ENCODE data around the gene PCDH8. TPM values are rescaled to one million over a fixed set of nuclear protein-coding genes. Genes with fewer than 3 reads are reported as not detected.
A peak's percentile ranks its signal among the peaks of the same experiment; 100 is the strongest.

Gene PCDH8
- total and polyA plus RNA-seq, 2 of the 13 experiments (the other 11 are each of a cell fraction or from before 2014, with no cell fraction given) = not detected

- in situ Hi-C loops (cut with HindIII; ENCODE audit: extremely low pct_ligation_motif_present, low pct_unique_long_range_greater_than_20kb) = no loop called here
- FAIRE-seq (no peak), ATAC-seq (no peak), DNase-seq (ENCODE audit: low spot score) (no peak)
- H3K36me3 ChIP-seq (replicated peaks in 1 of 2; ENCODE audit: control insufficient read depth in 1 of 2, insufficient read depth in 2 of 2, low read length in 2 of 2) = no peaks in the 10 kb centered on the region
- WGBS (ENCODE audit: low lambda C conversion rate) = 22% methylated on average over 5 of the region's 5 CpGs
- no peaks in the 10 kb centered on the region for H3K79me2 ChIP-seq (ENCODE audit: insufficient read depth, low read length)
- H3K9me3 ChIP-seq (ENCODE audit: low read length) = no peaks in the 10 kb centered on the region
- no peak overlapping the region for H3K9ac ChIP-seq (ENCODE audit: insufficient read depth, low read depth, low read length)
- ChIA-PET POLR2A (no interaction called here), CTCF (ENCODE audit: low intra/inter-chr PET ratio, low total read pairs) (interaction anchor here (0.7 to 2.0 kb wide), 2 partner anchors 144 to 201 kb away, joined by 3 to 16 read pairs; no protein-coding TSS in a partner anchor)
- peaks cover 7% of the 10 kb centered on the region; the same call in 1 of the 2 replicates for H3K4me1 ChIP-seq (ENCODE audit: insufficient read depth, low read length)
- no peak overlapping the region for H3K4me2 ChIP-seq (ENCODE audit: low read depth, low read length)
- intact Hi-C loops (cut with micrococcal nuclease; ENCODE audit: unreplicated experiment) = no loop called here
- H3K27ac ChIP-seq (ENCODE audit: extremely low read length, insufficient read depth, low read length) = no peak overlapping the region
- H2AFZ ChIP-seq (ENCODE audit: low read length) = no peak overlapping the region
- no peak overlapping the region for H3K4me3 ChIP-seq (replicated peaks in 1 of 3; ENCODE audit: insufficient read depth in 1 of 3, low read depth in 2 of 3, low read length in 3 of 3)
- H3K27me3 ChIP-seq (ENCODE audit: control insufficient read depth in 1 of 2, insufficient read depth in 2 of 2, low read length in 2 of 2) = 0 out of 5 replicates have a peak, but pooled peaks cover 0 to 4% of the 10 kb centered on the region in 2 experiments
- no peak for TF ChIP-seq ZMAT3 (CRISPR knock-in tag; conservative IDR thresholded peaks at IDR 0.05)
- TF ChIP-seq SAFB2 (CRISPR knock-in tag; IDR thresholded peaks at IDR 0.05; ENCODE audit: borderline replicate concordance, low read depth) = no peak
- BruUV-seq (replicated peaks) = no TSS peak
- H4K20me1 ChIP-seq (ENCODE audit: insufficient read depth, low read length) = no peaks in the 10 kb centered on the region
These were observed 38.4 kb downstream of the PCDH8 start for GRCh38 chr13:52810011-52810410.

GRCh38 chr13:52809310-52809769 lies 39.1 kb downstream of the PCDH8 start:
- peak; percentile 90 for FAIRE-seq
- no peak overlapping the region for H3K9ac ChIP-seq (ENCODE audit: insufficient read depth, low read depth, low read length)
- 0 out of 2 replicates have a peak, but pooled peaks have one; percentile 12 for TF ChIP-seq BHLHE40 (IDR thresholded peaks at IDR 0.05; ENCODE audit: low read length)
- TF ChIP-seq THAP11 (CRISPR knock-in tag; IDR thresholded peaks at IDR 0.05) = peak; percentile 30; the same call in 1 of the 2 replicates
- peak; percentile 77 for TF ChIP-seq CEBPG (CRISPR knock-in tag; IDR thresholded peaks at IDR 0.05)
- TF ChIP-seq CTCF (CRISPR knock-in tag; IDR thresholded peaks at IDR 0.05) = peak; percentile 90
- no peak for TF ChIP-seq NR0B2 (CRISPR knock-in tag; IDR thresholded peaks at IDR 0.05)
- TF ChIP-seq ZNF567 (CRISPR knock-in tag; IDR thresholded peaks at IDR 0.05; ENCODE audit: borderline replicate concordance) = 0 out of 2 replicates have a peak, but pooled peaks have one; percentile 46
- TF ChIP-seq MAFK (conservative IDR thresholded peaks at IDR 0.05 in 1 of 2, IDR thresholded peaks at IDR 0.05 in 1 of 2; ENCODE audit: low read length in 2 of 2) = peak in 1 of 2 experiments; percentile 34; a peak in 1 of 4 replicates
- TF ChIP-seq SOX5 (CRISPR knock-in tag; IDR thresholded peaks at IDR 0.05; ENCODE audit: borderline replicate concordance) = peak; percentile 74; the same call in 1 of the 2 replicates
- peak; percentile 37 for TF ChIP-seq TEAD3 (CRISPR knock-in tag; optimal IDR thresholded peaks at IDR 0.05; ENCODE audit: borderline replicate concordance)
- peak; percentile 55; the same call in 1 of the 2 replicates for TF ChIP-seq GATAD2A (CRISPR knock-in tag; IDR thresholded peaks at IDR 0.05)
- peak; percentile 22; the same call in 1 of the 2 replicates for TF ChIP-seq FOXK1 (CRISPR knock-in tag; IDR thresholded peaks at IDR 0.05; ENCODE audit: borderline replicate concordance, low read depth)
- TF ChIP-seq SOX6 (IDR thresholded peaks at IDR 0.05) = no peak
- 0 out of 2 replicates have a peak, but pooled peaks have one; percentile 48 for TF ChIP-seq SOX6 (CRISPR knock-in tag; IDR thresholded peaks at IDR 0.05)
- TF ChIP-seq REPIN1 (CRISPR knock-in tag; IDR thresholded peaks at IDR 0.05; ENCODE audit: borderline replicate concordance, low read depth) = no peak
- TF ChIP-seq ELF3 (CRISPR knock-in tag; IDR thresholded peaks at IDR 0.05) = peak; percentile 26; the same call in 1 of the 2 replicates

More at GRCh38 chr13:52809310-52809769, 39.1 kb downstream of the PCDH8 start:
- no peaks in the 10 kb centered on the region for H3K79me2 ChIP-seq (ENCODE audit: insufficient read depth, low read length)
- H4K20me1 ChIP-seq (ENCODE audit: insufficient read depth, low read length) = no peaks in the 10 kb centered on the region
- DNase-seq (ENCODE audit: low spot score) (peak; percentile 80), ATAC-seq (peak; percentile 97)
- H3K4me3 ChIP-seq (replicated peaks in 1 of 3; ENCODE audit: insufficient read depth in 1 of 3, low read depth in 2 of 3, low read length in 3 of 3) = no peak overlapping the region
- intact Hi-C loops (cut with micrococcal nuclease; ENCODE audit: unreplicated experiment) = loop anchor here (1.0 to 5.0 kb wide), 3 partner anchors 144 to 352 kb away; partner anchors contain the start of gene CKAP2
- in situ Hi-C loops (cut with HindIII; ENCODE audit: extremely low pct_ligation_motif_present, low pct_unique_long_range_greater_than_20kb) = loop anchor here (10.0 kb wide), 1 partner anchor 195 kb away; no protein-coding TSS in a partner anchor
- POLR2A ChIA-PET = interaction anchor here (0.7 kb wide), 1 partner anchor 157 kb away, joined by 3 read pairs; the partner anchor contains the start of gene SUGT1
- no peak overlapping the region for H2AFZ ChIP-seq (ENCODE audit: low read length)
- WGBS (ENCODE audit: low lambda C conversion rate) = 1% methylated on average over 3 of the region's 3 CpGs
- 0 out of 5 replicates have a peak, but pooled peaks cover 0 to 4% of the 10 kb centered on the region in 2 experiments for H3K27me3 ChIP-seq (ENCODE audit: control insufficient read depth in 1 of 2, insufficient read depth in 2 of 2, low read length in 2 of 2)
- H3K27ac ChIP-seq (ENCODE audit: extremely low read length, insufficient read depth, low read length) = no peak overlapping the region
- CTCF ChIA-PET (ENCODE audit: low intra/inter-chr PET ratio, low total read pairs) = interaction anchor here (0.7 to 2.0 kb wide), 2 partner anchors 144 to 201 kb away, joined by 3 to 16 read pairs; no protein-coding TSS in a partner anchor
- peaks cover 7% of the 10 kb centered on the region; the same call in 1 of the 2 replicates for H3K4me1 ChIP-seq (ENCODE audit: insufficient read depth, low read length)
- no TSS peak for BruUV-seq (replicated peaks)
- H3K9me3 ChIP-seq (ENCODE audit: low read length) = no peaks in the 10 kb centered on the region
- 0 out of 2 replicates have a peak overlapping the region, but pooled peaks have one; percentile 10 for H3K4me2 ChIP-seq (ENCODE audit: low read depth, low read length)
- H3K36me3 ChIP-seq (replicated peaks in 1 of 2; ENCODE audit: control insufficient read depth in 1 of 2, insufficient read depth in 2 of 2, low read length in 2 of 2) = no peaks in the 10 kb centered on the region
